Frontal cortex (tissue), 4 donors: ENCODE measurements around the gene IQCE. TPM values are rescaled to one million over a fixed set of nuclear protein-coding genes. Genes with fewer than 3 reads are reported as not detected.

Source experiments
- DNase-seq, 2 donors: peaks; one replicate each; pipeline ENCODE4 v3.0.0; 2012; ENCODE audit warnings: low spot score in 2 of 2
- FAIRE-seq: peaks from 2 replicates; lab custom pipeline; 2012; peaks lifted over from hg19 to GRCh38; lab: Jason Lieb, UNC
- total RNA-seq: library from RNA; depleted of rRNA; stranded (reverse); fragments of >200 nt; gene quantifications from one replicate; pipeline ENCODE4 v1.2.3, GENCODE V29; 2014
- donor health status: control.
- donor health status: control.
- donor health status: control.

The IQCE gene
- total RNA-seq, 1 donor from 2014 or later: 17.9 TPM

- DNase-seq: no peak
- no peak for FAIRE-seq
Measured at GRCh38 chr7:2651336-2651735, 92.6 kb downstream of the IQCE start.

DNA sequence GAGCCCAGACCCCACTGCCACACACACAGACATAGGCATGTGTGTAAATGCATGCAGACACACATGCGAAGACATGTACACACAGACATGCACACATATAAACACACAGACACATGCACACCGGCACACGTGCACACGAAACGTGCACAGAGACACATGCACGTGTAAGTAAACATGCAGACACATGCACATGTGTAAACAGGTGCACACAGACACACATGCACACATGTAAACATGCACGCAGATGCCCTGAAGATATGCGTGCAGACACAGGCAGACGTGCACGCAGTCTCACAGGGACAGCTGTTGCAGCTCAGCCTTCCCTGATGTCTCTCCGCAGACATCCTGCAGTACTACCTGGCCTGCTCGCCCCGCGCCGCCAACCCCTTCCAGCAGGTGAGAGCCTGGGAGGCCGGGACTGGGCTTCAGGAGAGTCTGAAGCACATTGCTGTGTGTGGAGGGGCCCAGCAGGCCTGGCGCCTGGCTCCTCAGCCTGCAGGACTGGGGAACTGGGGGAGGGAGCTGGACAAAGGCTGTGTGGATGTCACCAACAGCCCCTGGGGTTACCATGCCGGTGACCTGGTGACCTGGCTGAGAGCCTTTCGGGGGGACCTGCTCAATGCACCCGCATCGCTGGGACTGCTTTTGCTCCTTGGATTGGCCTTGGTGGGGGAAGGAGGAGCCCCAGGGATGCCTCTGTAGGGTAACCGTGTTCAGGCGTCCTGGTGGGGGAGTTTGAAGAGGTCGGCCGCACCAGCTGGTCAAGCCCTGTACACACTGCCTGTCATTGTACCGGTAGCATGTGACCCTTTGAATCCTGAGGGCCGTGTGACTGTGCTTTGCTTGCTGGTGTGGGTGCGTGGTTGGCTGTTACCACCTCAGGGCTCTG is 93.3 kb downstream of the IQCE start:
- FAIRE-seq: no peak
- no peak for DNase-seq

DNA sequence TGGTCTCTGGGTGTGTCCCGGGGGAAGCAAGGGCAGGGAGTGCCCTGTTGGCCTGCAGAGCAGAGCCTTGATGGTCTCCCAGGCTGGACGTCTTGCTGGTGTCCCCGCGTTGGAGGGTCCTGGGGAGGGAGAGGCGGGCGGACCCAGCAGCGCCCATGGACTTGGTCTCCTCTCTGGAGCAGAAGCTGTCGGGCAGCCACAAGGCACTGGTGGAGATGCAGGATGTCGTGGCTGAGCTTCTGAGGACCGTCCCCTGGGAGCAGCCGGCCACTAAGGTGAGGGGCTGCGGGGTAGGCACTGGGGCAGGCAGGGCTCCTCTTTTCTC is 93.9 kb downstream of the IQCE start:
- DNase-seq: no peak
- FAIRE-seq: no peak

DNA sequence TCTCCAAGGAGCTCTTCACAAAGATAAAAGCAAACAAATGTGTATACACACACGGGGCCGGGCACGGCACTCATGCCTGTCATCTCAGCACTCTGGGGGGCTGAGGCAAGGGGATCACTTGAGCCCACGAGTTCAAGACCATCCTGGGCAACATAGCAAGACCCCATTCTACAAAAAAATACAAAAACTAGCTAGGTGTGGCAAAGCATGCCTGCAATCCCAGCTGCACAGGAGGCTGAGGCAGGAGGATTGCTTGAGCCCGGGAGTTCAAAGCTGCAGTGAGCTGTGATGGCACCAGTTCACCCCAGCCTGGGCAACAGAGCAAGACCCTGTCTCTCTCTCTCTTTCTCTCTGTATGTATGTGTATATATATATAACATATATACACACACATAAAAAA is 95.3 kb downstream of the IQCE start:
- DNase-seq (no peak), FAIRE-seq (no peak)

- FAIRE-seq: no peak
- no peak for DNase-seq
Measured at GRCh38 chr7:2655870-2656614, 97.3 kb downstream of the IQCE start.

- FAIRE-seq (no peak), DNase-seq (no peak)
Measured at GRCh38 chr7:2657208-2657607, 98.4 kb downstream of the IQCE start.

GRCh38 chr7:2657920-2658671 is 99.3 kb downstream of the IQCE start:
- FAIRE-seq (no peak), DNase-seq (no peak)

GRCh38 chr7:2658941-2659340 is 100.2 kb downstream of the IQCE start:
- DNase-seq (no peak), FAIRE-seq (no peak)

GRCh38 chr7:2659556-2660358 is 101.0 kb downstream of the IQCE start:
- FAIRE-seq (no peak), DNase-seq (no peak)

GRCh38 chr7:2660359-2661095 is 101.7 kb downstream of the IQCE start:
- DNase-seq: no peak
- FAIRE-seq: no peak

DNA sequence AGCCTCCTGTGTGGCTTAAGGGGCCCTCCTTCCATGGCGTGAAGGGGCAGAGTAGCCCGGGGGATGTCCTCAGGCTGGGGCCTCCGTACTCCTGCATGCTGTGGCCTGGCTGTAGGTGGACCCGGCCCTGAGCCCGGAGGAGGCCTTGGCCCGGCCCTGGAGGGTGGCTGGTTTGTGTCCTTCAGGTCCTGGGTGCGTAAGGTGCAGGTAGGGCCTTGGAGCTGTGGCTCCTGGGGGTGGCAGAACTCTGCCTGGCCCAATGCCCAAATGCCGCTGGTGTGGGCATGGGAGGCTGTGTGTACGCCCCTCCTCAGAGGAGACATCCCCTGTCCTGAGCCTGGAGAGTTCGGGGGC is 102.3 kb downstream of the IQCE start:
- no peak for FAIRE-seq
- no peak for DNase-seq

GRCh38 chr7:2661602-2662272 is 103.0 kb downstream of the IQCE start:
- DNase-seq: no peak

DNA sequence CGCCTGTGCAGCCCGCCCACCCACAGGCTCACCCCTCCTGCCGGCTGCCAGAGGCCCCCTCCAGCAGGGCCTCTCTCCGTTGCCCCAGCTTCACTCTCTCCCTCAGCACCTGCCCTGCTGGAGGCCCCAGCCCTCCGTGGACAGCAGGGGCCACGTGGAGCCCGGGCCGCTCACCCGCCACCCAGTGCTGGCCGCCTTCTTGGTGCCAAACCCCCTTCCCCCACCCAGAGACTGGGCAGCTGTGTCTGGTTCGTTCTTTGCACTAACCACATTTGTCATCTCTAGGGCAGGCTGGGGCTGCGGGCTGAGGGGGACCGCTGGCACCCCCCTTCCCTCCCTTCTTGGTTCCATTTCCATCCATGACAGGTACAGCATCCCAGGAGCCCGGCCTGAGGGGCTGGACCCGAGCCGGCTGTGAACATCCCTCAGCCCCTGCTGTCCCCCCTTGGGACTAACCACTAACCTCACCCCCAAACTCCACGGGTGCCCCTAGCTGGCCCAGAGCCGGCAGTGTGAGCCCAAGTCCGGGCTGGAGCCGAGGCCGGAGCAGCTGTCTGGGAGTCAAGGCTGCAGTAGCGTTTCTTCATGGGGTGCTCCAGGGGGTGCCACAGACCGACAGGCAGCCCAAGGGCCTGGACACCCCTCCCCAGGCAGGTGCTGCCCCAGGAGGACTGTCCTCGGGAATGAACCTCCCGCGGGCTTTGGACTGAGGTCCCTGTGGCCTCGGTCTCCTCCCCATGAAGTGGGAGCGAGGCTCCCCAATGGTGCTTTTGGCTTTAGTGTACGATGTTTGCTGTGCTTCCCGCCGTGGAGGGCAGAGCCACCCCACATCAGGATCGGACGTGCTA is 103.7 kb downstream of the IQCE start:
- no peak for DNase-seq
- no peak for FAIRE-seq

More at GRCh38 chr7:2661602-2662272, 103.0 kb downstream of the IQCE start:
- no peak for FAIRE-seq

- no peak for DNase-seq
- FAIRE-seq: no peak
Measured at GRCh38 chr7:2663121-2663886, 104.5 kb downstream of the IQCE start.

GRCh38 chr7:2663960-2664359 is 105.2 kb downstream of the IQCE start:
- FAIRE-seq: no peak
- no peak for DNase-seq
